Occipital lobe (tissue), 2 donors: ENCODE data around the gene MVB12A. TPM values are rescaled to one million over a fixed set of nuclear protein-coding genes. Genes with fewer than 3 reads are reported as not detected.

Experiments
- DNase-seq: peaks from one replicate; lab custom pipeline; 2025; lab: John Stamatoyannopoulos, UW
- total RNA-seq: library from RNA; depleted of rRNA; stranded (reverse); fragments of >200 nt; gene quantifications from one replicate; pipeline ENCODE4 v1.2.3, GENCODE V29; 2014

The MVB12A gene
- total RNA-seq, 1 donor from 2014 or later: 19.3 TPM

GRCh38 chr19:17470068-17470841 lies 50.4 kb downstream of the MVB12A start, which contains the start of gene SLC27A1:
SLC27A1 (plus strand) TSS chr19:17470524; CDS start chr19:17470541, 17 bp downstream.
- peak; percentile 100 for DNase-seq

- DNase-seq: no peak
These were observed 51.7 kb downstream of the MVB12A start for GRCh38 chr19:17471410-17472125.

- no peak for DNase-seq
These were observed 53.2 kb downstream of the MVB12A start for GRCh38 chr19:17473041-17473440.

Other genes with a start within 250 kb of the MVB12A start
- gene USE1, start 204.7 kb upstream of the MVB12A start, total RNA-seq: 10.1 TPM
- gene OCEL1, start 193.8 kb upstream of the MVB12A start, total RNA-seq: 1.4 TPM
- gene NR2F6, start 174.1 kb upstream of the MVB12A start, total RNA-seq: 9.8 TPM
- gene USHBP1, start 155.3 kb upstream of the MVB12A start, total RNA-seq: 0.47 TPM
- gene BABAM1, start 152.6 kb upstream of the MVB12A start, total RNA-seq: 59.0 TPM
- gene ANKLE1, start 138.1 kb upstream of the MVB12A start, total RNA-seq: 0.94 TPM
- gene ABHD8, start 116.6 kb upstream of the MVB12A start, total RNA-seq: 20.6 TPM
- gene MRPL34, start 114.2 kb upstream of the MVB12A start, total RNA-seq: 9.0 TPM
- 10.0 TPM for gene DDA1, start 110.5 kb upstream of the MVB12A start, total RNA-seq
- 29.6 TPM for gene ANO8, start 85.2 kb upstream of the MVB12A start, total RNA-seq
- 23.2 TPM for gene GTPBP3, start 82.5 kb upstream of the MVB12A start, total RNA-seq
- gene PLVAP, start 42.7 kb upstream of the MVB12A start, total RNA-seq: 0.94 TPM
- not detected for gene CCDC194, start 25.9 kb upstream of the MVB12A start, total RNA-seq
- gene BST2, start 14.4 kb upstream of the MVB12A start, total RNA-seq: 3.3 TPM
- 0.94 TPM for gene TMEM221, start 28.6 kb downstream of the MVB12A start, total RNA-seq
- gene NXNL1, start 40.9 kb downstream of the MVB12A start, total RNA-seq: not detected
- 14.2 TPM for gene SLC27A1, start 50.5 kb downstream of the MVB12A start, total RNA-seq
- 36.3 TPM for gene PGLS, start 91.6 kb downstream of the MVB12A start, total RNA-seq
- gene COLGALT1, start 135.6 kb downstream of the MVB12A start, total RNA-seq: 20.7 TPM